Measurements from ENCODE around the gene SELENON. TPM values are rescaled to one million over a fixed set of nuclear protein-coding genes. Genes with fewer than 3 reads are reported as not detected.

Gene SELENON
- total and polyA plus RNA-seq, 2 of the 13 experiments (the other 11 are each of a cell fraction or from before 2014, with no cell fraction given): 3.8 to 8.0 TPM

- H3K4me2 ChIP-seq (ENCODE audit: low read depth, low read length): no peak overlapping the region
- no peaks in the 10 kb centered on the region for H3K27me3 ChIP-seq (ENCODE audit: control insufficient read depth in 1 of 2, insufficient read depth in 2 of 2, low read length in 2 of 2)
- in situ Hi-C loops (cut with HindIII; ENCODE audit: extremely low pct_ligation_motif_present, low pct_unique_long_range_greater_than_20kb) (loop anchor here (10.0 kb wide), 1 partner anchor 166 kb away; the partner anchor contains the start of gene PAFAH2), intact Hi-C loops (cut with micrococcal nuclease; ENCODE audit: unreplicated experiment) (no loop called here)
- peaks cover 16% of the 10 kb centered on the region for H3K4me1 ChIP-seq (ENCODE audit: insufficient read depth, low read length)
- no peak for TF ChIP-seq RFX3 (CRISPR knock-in tag; IDR thresholded peaks at IDR 0.05)
- no peak for TF ChIP-seq SRSF9 (IDR thresholded peaks at IDR 0.05; ENCODE audit: borderline replicate concordance, insufficient read depth, low read depth, low read length, poor library complexity, severe bottlenecking)
- TF ChIP-seq NCOA5 (CRISPR knock-in tag; IDR thresholded peaks at IDR 0.05): no peak
- no peak for TF ChIP-seq NBN (conservative IDR thresholded peaks at IDR 0.05)
- TF ChIP-seq ZNF350 (CRISPR knock-in tag; IDR thresholded peaks at IDR 0.05; ENCODE audit: borderline replicate concordance, low read depth): no peak
- TF ChIP-seq ZNF484 (CRISPR knock-in tag; IDR thresholded peaks at IDR 0.05; ENCODE audit: borderline replicate concordance, low read depth): no peak
- no peak for TF ChIP-seq JUN (CRISPR knock-in tag; IDR thresholded peaks at IDR 0.05)
- no peak for TF ChIP-seq NFE2L2 (IDR thresholded peaks at IDR 0.05; ENCODE audit: low read length)
- no peak for TF ChIP-seq SIN3B (IDR thresholded peaks at IDR 0.05; ENCODE audit: low read length)
- no peak for TF ChIP-seq MED1 (CRISPR knock-in tag; IDR thresholded peaks at IDR 0.05)
- TF ChIP-seq ZNF468 (CRISPR knock-in tag; IDR thresholded peaks at IDR 0.05): no peak
- no peak for TF ChIP-seq MXD4 (CRISPR knock-in tag; IDR thresholded peaks at IDR 0.05)
- TF ChIP-seq SIX1 (CRISPR knock-in tag; IDR thresholded peaks at IDR 0.05; ENCODE audit: borderline replicate concordance): no peak
- no peak for TF ChIP-seq MBNL3 (CRISPR knock-in tag; conservative IDR thresholded peaks at IDR 0.05)
- TF ChIP-seq, protein P1, sequence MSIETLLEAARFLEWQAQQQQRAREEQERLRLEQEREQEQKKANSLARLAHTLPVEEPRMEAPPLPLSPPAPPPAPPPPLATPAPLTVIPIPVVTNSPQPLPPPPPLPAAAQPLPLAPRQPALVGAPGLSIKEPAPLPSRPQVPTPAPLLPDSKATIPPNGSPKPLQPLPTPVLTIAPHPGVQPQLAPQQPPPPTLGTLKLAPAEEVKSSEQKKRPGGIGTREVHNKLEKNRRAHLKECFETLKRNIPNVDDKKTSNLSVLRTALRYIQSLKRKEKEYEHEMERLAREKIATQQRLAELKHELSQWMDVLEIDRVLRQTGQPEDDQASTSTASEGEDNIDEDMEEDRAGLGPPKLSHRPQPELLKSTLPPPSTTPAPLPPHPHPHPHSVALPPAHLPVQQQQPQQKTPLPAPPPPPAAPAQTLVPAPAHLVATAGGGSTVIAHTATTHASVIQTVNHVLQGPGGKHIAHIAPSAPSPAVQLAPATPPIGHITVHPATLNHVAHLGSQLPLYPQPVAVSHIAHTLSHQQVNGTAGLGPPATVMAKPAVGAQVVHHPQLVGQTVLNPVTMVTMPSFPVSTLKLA (IDR thresholded peaks at IDR 0.05): no peak
- no peak for TF ChIP-seq U2AF2 (IDR thresholded peaks at IDR 0.05; ENCODE audit: low read depth, low read length)
- TF ChIP-seq HIVEP1 (CRISPR knock-in tag; IDR thresholded peaks at IDR 0.05): no peak
- no peak for TF ChIP-seq RXRA (CRISPR knock-in tag; IDR thresholded peaks at IDR 0.05)
- no peak for TF ChIP-seq CHD2 (IDR thresholded peaks at IDR 0.05; ENCODE audit: low read depth, low read length)
- ATAC-seq (no peak), FAIRE-seq (no peak), DNase-seq (ENCODE audit: low spot score) (no peak)
- peaks cover 32 to 78% of the 10 kb centered on the region in 2 experiments for H3K36me3 ChIP-seq (replicated peaks in 1 of 2; ENCODE audit: control insufficient read depth in 1 of 2, insufficient read depth in 2 of 2, low read length in 2 of 2)
- ChIA-PET CTCF (ENCODE audit: low intra/inter-chr PET ratio, low total read pairs) (no interaction called here), POLR2A (interaction anchor here (1.2 kb wide), 1 partner anchor 9 kb away, joined by 3 read pairs; the partner anchor contains the start of gene MTFR1L)
- 80% methylated on average over 1 of the region's 1 CpG for WGBS (ENCODE audit: low lambda C conversion rate)
- H3K9me3 ChIP-seq (ENCODE audit: low read length): no peaks in the 10 kb centered on the region
- H3K9ac ChIP-seq (ENCODE audit: insufficient read depth, low read depth, low read length): no peak overlapping the region
- H4K20me1 ChIP-seq (ENCODE audit: insufficient read depth, low read length): peaks cover 3% of the 10 kb centered on the region; the same call in 1 of the 2 replicates
- H3K4me3 ChIP-seq (replicated peaks in 1 of 3; ENCODE audit: insufficient read depth in 1 of 3, low read depth in 2 of 3, low read length in 3 of 3): no peak overlapping the region
- H3K79me2 ChIP-seq (ENCODE audit: insufficient read depth, low read length): no peaks in the 10 kb centered on the region
- no TSS peak for BruUV-seq (replicated peaks)
- H3K27ac ChIP-seq (ENCODE audit: extremely low read length, insufficient read depth, low read length): no peak overlapping the region
- H2AFZ ChIP-seq (ENCODE audit: low read length): no peak overlapping the region
These were observed 29.1 kb downstream of the SELENON start for GRCh38 chr1:25829046-25829445.
